PC-9 (cell line): Measurements from ENCODE around the gene FAM221A. TPM values are rescaled to one million over a fixed set of nuclear protein-coding genes. Genes with fewer than 3 reads are reported as not detected.

ENCODE experiments used
- BruUV-seq: library from RNA; stranded (reverse); fragments of 400-500 nt; replicated peaks from 2 replicates; lab custom pipeline; 2021; lab: Mats Ljungman, UMichigan
- CTCF ChIA-PET: fragments of 300-600 bp; sonication (Branson Sonifier 250); formaldehyde crosslinking; loops from one replicate; lab custom pipeline; 2022; ENCODE audit warnings: antibody characterized with exemption; lab: Charles Lee
- POLR2A ChIA-PET: fragments of 300-600 bp; sonication (Branson Sonifier 250); formaldehyde crosslinking; loops from one replicate; lab custom pipeline; 2022; ENCODE audit warnings: antibody characterized with exemption; ENCODE audit not compliant: unreplicated experiment; lab: Charles Lee
- DNase-seq, 2 experiments: peaks; one replicate each; pipeline versions ENCODE4 v3.0.0 to v3.0.0-alpha.2; 2015 to 2022; ENCODE audit warnings: mixed read lengths in 1 of 2
- H2AFZ ChIP-seq: fragments of 200-600 bp; sonication (generic); 2 replicates; pipeline ENCODE4 v1.8.1; 2017; ENCODE audit warnings: antibody characterized with exemption
- H3F3A ChIP-seq: fragments of 200-600 bp; sonication (generic); 2 replicates; pipeline ENCODE4 v1.8.1; 2017; ENCODE audit warnings: antibody characterized with exemption, mild to moderate bottlenecking, low read depth; ENCODE audit not compliant: insufficient read depth
- H3K27ac ChIP-seq: fragments of 200-600 bp; sonication (generic); 2 replicates; pipeline ENCODE4 v1.6.1; 2016; ENCODE audit warnings: mixed run types
- H3K27me3 ChIP-seq: fragments of 200-600 bp; sonication (generic); 2 replicates; pipeline ENCODE4 v1.6.1; 2016; ENCODE audit warnings: low read depth, mixed run types; ENCODE audit not compliant: insufficient read depth
- H3K36me3 ChIP-seq: fragments of 200-600 bp; sonication (generic); 2 replicates; pipeline ENCODE4 v1.6.1; 2016; ENCODE audit warnings: low read depth, mixed run types
- H3K4me1 ChIP-seq: fragments of 200-600 bp; sonication (generic); replicated peaks from 2 replicates; pipeline ENCODE4 v1.6.1; 2016; ENCODE audit warnings: mixed run types; ENCODE audit not compliant: insufficient read depth
- H3K4me2 ChIP-seq: fragments of 200-600 bp; sonication (generic); 2 replicates; pipeline ENCODE4 v1.6.1; 2017; ENCODE audit warnings: mixed run types
- H3K4me3 ChIP-seq: fragments of 200-600 bp; sonication (generic); 2 replicates; pipeline ENCODE4 v1.6.1; 2016; ENCODE audit warnings: mixed run types
- H3K79me2 ChIP-seq: fragments of 200-600 bp; sonication (generic); 2 replicates; pipeline ENCODE4 v1.6.1; 2017; ENCODE audit warnings: low read depth, mixed run types
- H3K9me2 ChIP-seq: fragments of 200-600 bp; sonication (generic); 2 replicates; pipeline ENCODE4 v1.8.1; 2017; ENCODE audit warnings: mild to moderate bottlenecking; ENCODE audit not compliant: insufficient read depth
- H3K9me3 ChIP-seq: fragments of 200-600 bp; sonication (generic); 2 replicates; pipeline ENCODE4 v1.8.1; 2016; ENCODE audit warnings: low read depth; ENCODE audit not compliant: insufficient read depth
- H4K20me1 ChIP-seq: fragments of 200-600 bp; sonication (generic); 2 replicates; pipeline ENCODE4 v1.8.1; 2017; ENCODE audit not compliant: insufficient read depth
- CTCF ChIP-seq: fragments of 200-600 bp; sonication (generic); conservative IDR thresholded peaks from 2 replicates; pipeline ENCODE4 v1.6.1; 2017; ENCODE audit warnings: mixed run types, antibody characterized with exemption, mild to moderate bottlenecking, moderate library complexity
- EZH2 ChIP-seq: fragments of 200-600 bp; sonication (generic); IDR thresholded peaks from 2 replicates; pipeline ENCODE4 v1.8.0; 2017; ENCODE audit warnings: antibody characterized with exemption, low read depth
- intact Hi-C: fragments of 100-400 bp; cut with micrococcal nuclease; formaldehyde crosslinking; loops from one replicate; pipeline ENCODE4 v1.10.0; 2022; ENCODE audit not compliant: unreplicated experiment
- total RNA-seq: library from RNA; stranded (reverse); gene quantifications from 2 replicates; pipeline ENCODE4 v1.2.3, GENCODE V29; 2021

FAM221A gene
- total RNA-seq, 1 experiment from 2014 or later: 2.4 TPM

- H3K4me1 ChIP-seq: no peaks in the 10 kb centered on the region
- no peaks in the 10 kb centered on the region for H3K36me3 ChIP-seq
- intact Hi-C loops: no loop called here
- POLR2A ChIA-PET: no interaction called here
- TF ChIP-seq CTCF (no peak), EZH2 (no peak)
- no peak overlapping the region for H3K27ac ChIP-seq
- no peaks in the 10 kb centered on the region for H4K20me1 ChIP-seq
- H3K4me3 ChIP-seq: no peak overlapping the region
- peaks cover 4% of the 10 kb centered on the region; the same call in 1 of the 2 replicates for H3K9me3 ChIP-seq
- no peak overlapping the region for H2AFZ ChIP-seq
- H3K79me2 ChIP-seq: no peaks in the 10 kb centered on the region
- no peaks in the 10 kb centered on the region for H3K27me3 ChIP-seq
- H3F3A ChIP-seq: no peaks in the 10 kb centered on the region
- no peak for DNase-seq
- BruUV-seq: no TSS peak
- CTCF ChIA-PET: no interaction called here
- no peaks in the 10 kb centered on the region for H3K9me2 ChIP-seq
- H3K4me2 ChIP-seq: no peak overlapping the region
Measured at GRCh38 chr7:23658831-23659427, 21.1 kb upstream of the FAM221A start.

- ChIA-PET POLR2A (no interaction called here), CTCF (no interaction called here)
- TF ChIP-seq EZH2 (no peak), CTCF (no peak)
- Histone ChIP-seq H3K9me3 (no peaks in the 10 kb centered on the region; the same call in 1 of the 2 replicates), H3K9me2 (no peaks in the 10 kb centered on the region), H3K79me2 (no peaks in the 10 kb centered on the region), H3K4me1 (no peaks in the 10 kb centered on the region), H3K27ac (no peak overlapping the region), H2AFZ (no peak overlapping the region), H3F3A (no peaks in the 10 kb centered on the region), H3K36me3 (no peaks in the 10 kb centered on the region), H4K20me1 (no peaks in the 10 kb centered on the region), H3K4me3 (no peak overlapping the region), H3K4me2 (no peak overlapping the region), H3K27me3 (no peaks in the 10 kb centered on the region)
- no peak for DNase-seq
- BruUV-seq: no TSS peak
- intact Hi-C loops: no loop called here
Measured at GRCh38 chr7:23661385-23661784, 18.6 kb upstream of the FAM221A start.

DNA sequence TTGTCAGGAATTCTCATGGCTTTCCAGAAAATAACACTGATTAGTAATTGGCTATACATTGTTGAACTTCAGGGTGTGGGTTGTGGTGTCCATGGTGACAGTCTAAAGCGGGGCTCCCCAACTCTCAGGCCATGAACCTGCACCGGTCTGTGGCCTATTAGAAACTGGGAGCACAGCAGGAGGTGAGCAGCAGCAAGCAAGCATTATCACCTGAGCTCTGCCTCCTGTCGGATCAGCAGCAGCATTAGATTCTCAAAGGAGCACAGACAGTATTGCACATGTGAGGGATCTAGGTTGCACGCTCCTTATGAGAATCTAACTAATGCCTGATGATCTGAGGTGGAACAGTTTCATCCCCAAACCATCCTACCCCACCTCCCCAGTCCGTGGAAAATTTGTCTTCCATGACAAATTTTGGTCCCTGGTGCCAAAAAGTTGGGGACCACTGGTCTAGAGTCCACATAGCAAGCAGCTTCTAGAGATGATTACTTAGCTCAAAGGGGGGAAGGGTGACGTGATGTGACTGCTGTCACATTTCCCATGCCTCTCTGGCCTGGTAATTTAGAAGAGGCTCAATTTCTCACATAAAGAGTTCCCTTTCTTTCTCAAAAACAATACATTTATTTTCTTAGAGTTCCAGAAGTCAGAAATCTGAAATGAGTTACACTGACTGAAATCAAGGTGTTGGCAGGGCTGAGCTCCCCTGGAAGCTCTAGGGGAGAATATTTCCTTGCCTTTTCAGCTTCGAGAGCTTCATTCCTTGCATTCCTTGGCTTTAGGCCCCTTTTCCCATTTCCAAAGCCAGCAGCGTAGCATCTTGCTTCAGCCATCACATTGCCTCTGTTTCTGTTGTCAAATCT is 17.6 kb upstream of the FAM221A start:
- Histone ChIP-seq H3K4me3 (no peak overlapping the region), H3K4me1 (no peaks in the 10 kb centered on the region), H3K9me3 (no peaks in the 10 kb centered on the region; the same call in 1 of the 2 replicates), H3K27me3 (no peaks in the 10 kb centered on the region), H2AFZ (no peak overlapping the region), H3F3A (no peaks in the 10 kb centered on the region), H3K36me3 (no peaks in the 10 kb centered on the region), H3K4me2 (no peak overlapping the region), H4K20me1 (no peaks in the 10 kb centered on the region), H3K27ac (no peak overlapping the region), H3K79me2 (no peaks in the 10 kb centered on the region), H3K9me2 (no peaks in the 10 kb centered on the region)
- DNase-seq: no peak
- intact Hi-C loops: no loop called here
- no TSS peak for BruUV-seq
- ChIA-PET POLR2A (no interaction called here), CTCF (interaction anchor here (0.6 kb wide), 1 partner anchor 10 kb away, joined by 4 read pairs; no protein-coding TSS in a partner anchor)
- TF ChIP-seq EZH2 (no peak), CTCF (no peak)
